ENCODE results near the gene THAP6. TPM values are rescaled to one million over a fixed set of nuclear protein-coding genes. Genes with fewer than 3 reads are reported as not detected.

Gene THAP6
- polyA plus RNA-seq, 1 donor from 2014 or later: 42.9 TPM

DNA sequence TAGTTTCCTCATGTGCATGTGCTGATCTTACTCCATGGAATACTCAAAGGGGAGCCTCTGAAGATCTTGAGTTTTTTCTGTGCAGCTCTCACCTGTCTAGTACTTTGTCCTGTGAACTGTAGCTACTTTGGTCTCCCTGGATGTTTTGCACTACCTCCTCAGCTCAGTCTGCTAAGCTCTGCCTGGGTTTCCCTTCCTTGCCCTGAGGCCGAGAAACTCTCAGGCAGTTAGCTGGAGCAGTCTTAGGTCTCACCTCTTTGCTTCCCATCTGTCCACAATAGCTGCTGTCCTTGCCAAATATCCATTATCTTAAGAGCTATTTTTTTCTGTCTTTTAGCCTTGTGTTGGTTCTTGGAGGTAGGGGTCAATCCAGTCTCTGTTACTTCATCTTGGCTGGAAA, 11.6 kb downstream of the THAP6 start:
- Histone ChIP-seq H3K36me3 (ENCODE audit: insufficient read depth, low read length) (peaks cover 17% of the 10 kb centered on the region), H3K27ac (ENCODE audit: low read length) (no peak overlapping the region), H3F3A (ENCODE audit: insufficient read depth, low read length, poor library complexity, severe bottlenecking) (no peaks in the 10 kb centered on the region), H3K4me2 (ENCODE audit: low read length) (no peak overlapping the region), H3K4me3 (ENCODE audit: low read length) (no peak overlapping the region), H3K27me3 (ENCODE audit: insufficient read depth, low read depth, low read length) (no peaks in the 10 kb centered on the region), H4K20me1 (ENCODE audit: insufficient read depth) (no peaks in the 10 kb centered on the region), H3K9me3 (ENCODE audit: low read length) (no peaks in the 10 kb centered on the region), H3K79me2 (replicated peaks; ENCODE audit: insufficient read depth, low read length) (peaks cover 6% of the 10 kb centered on the region), H3K9ac (ENCODE audit: low read length) (no peak overlapping the region), H2AFZ (ENCODE audit: low read depth, low read length) (no peak overlapping the region), H3K9me2 (ENCODE audit: insufficient read depth, low read length) (no peaks in the 10 kb centered on the region)
- TF ChIP-seq SMC3 (conservative IDR thresholded peaks at IDR 0.05; ENCODE audit: poor library complexity): no peak

DNA sequence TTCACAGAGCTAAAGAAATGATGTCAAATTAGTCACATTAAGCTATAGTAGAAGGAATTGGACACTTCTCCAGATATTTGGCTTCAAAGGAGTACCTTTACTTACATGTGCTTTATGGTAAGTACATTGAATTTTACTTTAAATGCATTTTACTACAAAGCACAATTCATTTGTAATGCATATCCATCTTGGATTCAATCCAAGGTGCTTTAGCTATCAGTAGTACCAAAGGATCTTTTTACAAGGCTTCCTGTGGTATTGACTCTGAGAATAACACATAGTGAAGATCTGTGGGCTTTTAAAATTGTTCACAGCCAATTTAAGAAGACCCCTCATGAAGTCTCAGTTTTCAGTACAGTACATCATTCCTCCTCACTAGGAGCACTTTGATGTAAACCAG, 13.2 kb downstream of the THAP6 start:
- no peaks in the 10 kb centered on the region for H3K9me2 ChIP-seq (ENCODE audit: insufficient read depth, low read length)
- no peak for TF ChIP-seq POLR2AphosphoS5 (IDR thresholded peaks at IDR 0.05)
- no peak for TF ChIP-seq SMC3 (conservative IDR thresholded peaks at IDR 0.05; ENCODE audit: poor library complexity)
- no peak for TF ChIP-seq TAF1 (IDR thresholded peaks at IDR 0.05; ENCODE audit: low read depth)
- TF ChIP-seq MXI1 (conservative IDR thresholded peaks at IDR 0.05; ENCODE audit: poor library complexity, severe bottlenecking): no peak
- TF ChIP-seq EZH2 (IDR thresholded peaks at IDR 0.05; ENCODE audit: borderline replicate concordance, insufficient read depth, low read length, poor library complexity, severe bottlenecking): no peak
- TF ChIP-seq, protein P1, sequence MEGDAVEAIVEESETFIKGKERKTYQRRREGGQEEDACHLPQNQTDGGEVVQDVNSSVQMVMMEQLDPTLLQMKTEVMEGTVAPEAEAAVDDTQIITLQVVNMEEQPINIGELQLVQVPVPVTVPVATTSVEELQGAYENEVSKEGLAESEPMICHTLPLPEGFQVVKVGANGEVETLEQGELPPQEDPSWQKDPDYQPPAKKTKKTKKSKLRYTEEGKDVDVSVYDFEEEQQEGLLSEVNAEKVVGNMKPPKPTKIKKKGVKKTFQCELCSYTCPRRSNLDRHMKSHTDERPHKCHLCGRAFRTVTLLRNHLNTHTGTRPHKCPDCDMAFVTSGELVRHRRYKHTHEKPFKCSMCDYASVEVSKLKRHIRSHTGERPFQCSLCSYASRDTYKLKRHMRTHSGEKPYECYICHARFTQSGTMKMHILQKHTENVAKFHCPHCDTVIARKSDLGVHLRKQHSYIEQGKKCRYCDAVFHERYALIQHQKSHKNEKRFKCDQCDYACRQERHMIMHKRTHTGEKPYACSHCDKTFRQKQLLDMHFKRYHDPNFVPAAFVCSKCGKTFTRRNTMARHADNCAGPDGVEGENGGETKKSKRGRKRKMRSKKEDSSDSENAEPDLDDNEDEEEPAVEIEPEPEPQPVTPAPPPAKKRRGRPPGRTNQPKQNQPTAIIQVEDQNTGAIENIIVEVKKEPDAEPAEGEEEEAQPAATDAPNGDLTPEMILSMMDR (IDR thresholded peaks at IDR 0.05; ENCODE audit: poor library complexity, severe bottlenecking): no peak
- no peak for TF ChIP-seq RAD21 (conservative IDR thresholded peaks at IDR 0.05)
- TF ChIP-seq, protein P2, sequence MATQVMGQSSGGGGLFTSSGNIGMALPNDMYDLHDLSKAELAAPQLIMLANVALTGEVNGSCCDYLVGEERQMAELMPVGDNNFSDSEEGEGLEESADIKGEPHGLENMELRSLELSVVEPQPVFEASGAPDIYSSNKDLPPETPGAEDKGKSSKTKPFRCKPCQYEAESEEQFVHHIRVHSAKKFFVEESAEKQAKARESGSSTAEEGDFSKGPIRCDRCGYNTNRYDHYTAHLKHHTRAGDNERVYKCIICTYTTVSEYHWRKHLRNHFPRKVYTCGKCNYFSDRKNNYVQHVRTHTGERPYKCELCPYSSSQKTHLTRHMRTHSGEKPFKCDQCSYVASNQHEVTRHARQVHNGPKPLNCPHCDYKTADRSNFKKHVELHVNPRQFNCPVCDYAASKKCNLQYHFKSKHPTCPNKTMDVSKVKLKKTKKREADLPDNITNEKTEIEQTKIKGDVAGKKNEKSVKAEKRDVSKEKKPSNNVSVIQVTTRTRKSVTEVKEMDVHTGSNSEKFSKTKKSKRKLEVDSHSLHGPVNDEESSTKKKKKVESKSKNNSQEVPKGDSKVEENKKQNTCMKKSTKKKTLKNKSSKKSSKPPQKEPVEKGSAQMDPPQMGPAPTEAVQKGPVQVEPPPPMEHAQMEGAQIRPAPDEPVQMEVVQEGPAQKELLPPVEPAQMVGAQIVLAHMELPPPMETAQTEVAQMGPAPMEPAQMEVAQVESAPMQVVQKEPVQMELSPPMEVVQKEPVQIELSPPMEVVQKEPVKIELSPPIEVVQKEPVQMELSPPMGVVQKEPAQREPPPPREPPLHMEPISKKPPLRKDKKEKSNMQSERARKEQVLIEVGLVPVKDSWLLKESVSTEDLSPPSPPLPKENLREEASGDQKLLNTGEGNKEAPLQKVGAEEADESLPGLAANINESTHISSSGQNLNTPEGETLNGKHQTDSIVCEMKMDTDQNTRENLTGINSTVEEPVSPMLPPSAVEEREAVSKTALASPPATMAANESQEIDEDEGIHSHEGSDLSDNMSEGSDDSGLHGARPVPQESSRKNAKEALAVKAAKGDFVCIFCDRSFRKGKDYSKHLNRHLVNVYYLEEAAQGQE (IDR thresholded peaks at IDR 0.05; ENCODE audit: borderline replicate concordance): no peak
- TF ChIP-seq EP300 (conservative IDR thresholded peaks at IDR 0.05; ENCODE audit: poor library complexity, severe bottlenecking): no peak
- peaks cover 18% of the 10 kb centered on the region for H3K36me3 ChIP-seq (ENCODE audit: insufficient read depth, low read length)

More for the DNA sequence above, 13.2 kb downstream of the THAP6 start:
- Histone ChIP-seq H3K27me3 (ENCODE audit: insufficient read depth, low read depth, low read length) (no peaks in the 10 kb centered on the region), H3K4me3 (ENCODE audit: low read length) (no peak overlapping the region), H2AFZ (ENCODE audit: low read depth, low read length) (no peak overlapping the region), H3K4me2 (ENCODE audit: low read length) (no peak overlapping the region), H3K9me3 (ENCODE audit: low read length) (no peaks in the 10 kb centered on the region), H3F3A (ENCODE audit: insufficient read depth, low read length, poor library complexity, severe bottlenecking) (no peaks in the 10 kb centered on the region), H3K79me2 (replicated peaks; ENCODE audit: insufficient read depth, low read length) (no peaks in the 10 kb centered on the region), H3K9ac (ENCODE audit: low read length) (no peak overlapping the region), H4K20me1 (ENCODE audit: insufficient read depth) (no peaks in the 10 kb centered on the region), H3K27ac (ENCODE audit: low read length) (no peak overlapping the region)
